ENCODE results near the gene CBLB.

The CBLB gene

DNA sequence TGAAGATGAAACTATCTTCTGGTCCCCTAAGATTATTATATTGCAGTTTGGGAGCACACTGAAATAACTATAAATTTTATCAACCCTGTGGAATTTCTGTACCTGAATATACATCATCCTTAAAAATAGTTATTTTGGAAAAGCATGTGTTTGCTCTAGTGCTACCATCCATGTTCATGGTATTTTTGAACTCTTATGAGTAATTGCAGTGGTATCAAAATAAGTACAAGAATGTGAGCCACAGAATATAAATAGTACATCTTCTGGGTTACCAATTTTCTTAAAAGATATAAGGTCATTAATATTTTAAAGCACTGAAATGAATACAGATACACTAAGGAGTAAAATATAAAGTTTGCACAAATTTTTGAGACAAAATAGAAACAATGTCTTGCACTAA lies 206.5 kb downstream of the CBLB start:
- TF ChIP-seq, protein P1, sequence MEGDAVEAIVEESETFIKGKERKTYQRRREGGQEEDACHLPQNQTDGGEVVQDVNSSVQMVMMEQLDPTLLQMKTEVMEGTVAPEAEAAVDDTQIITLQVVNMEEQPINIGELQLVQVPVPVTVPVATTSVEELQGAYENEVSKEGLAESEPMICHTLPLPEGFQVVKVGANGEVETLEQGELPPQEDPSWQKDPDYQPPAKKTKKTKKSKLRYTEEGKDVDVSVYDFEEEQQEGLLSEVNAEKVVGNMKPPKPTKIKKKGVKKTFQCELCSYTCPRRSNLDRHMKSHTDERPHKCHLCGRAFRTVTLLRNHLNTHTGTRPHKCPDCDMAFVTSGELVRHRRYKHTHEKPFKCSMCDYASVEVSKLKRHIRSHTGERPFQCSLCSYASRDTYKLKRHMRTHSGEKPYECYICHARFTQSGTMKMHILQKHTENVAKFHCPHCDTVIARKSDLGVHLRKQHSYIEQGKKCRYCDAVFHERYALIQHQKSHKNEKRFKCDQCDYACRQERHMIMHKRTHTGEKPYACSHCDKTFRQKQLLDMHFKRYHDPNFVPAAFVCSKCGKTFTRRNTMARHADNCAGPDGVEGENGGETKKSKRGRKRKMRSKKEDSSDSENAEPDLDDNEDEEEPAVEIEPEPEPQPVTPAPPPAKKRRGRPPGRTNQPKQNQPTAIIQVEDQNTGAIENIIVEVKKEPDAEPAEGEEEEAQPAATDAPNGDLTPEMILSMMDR (IDR thresholded peaks at IDR 0.05; ENCODE audit: poor library complexity, severe bottlenecking): no peak
- H3K27me3 ChIP-seq (ENCODE audit: insufficient read depth, poor library complexity, severe bottlenecking): no peaks in the 10 kb centered on the region
- H3K4me1 ChIP-seq (ENCODE audit: insufficient read depth, poor library complexity, severe bottlenecking): no peaks in the 10 kb centered on the region
- H3K27ac ChIP-seq (ENCODE audit: poor library complexity, severe bottlenecking): no peak overlapping the region
- no peak overlapping the region for H3K4me3 ChIP-seq (ENCODE audit: severe bottlenecking)
- DNase-seq (ENCODE audit: low spot score) (no peak), ATAC-seq (ENCODE audit: low read depth) (no peak)
- no peaks in the 10 kb centered on the region for H3K36me3 ChIP-seq (ENCODE audit: low read depth)
- H3K9me3 ChIP-seq (ENCODE audit: severe bottlenecking): no peaks in the 10 kb centered on the region

DNA sequence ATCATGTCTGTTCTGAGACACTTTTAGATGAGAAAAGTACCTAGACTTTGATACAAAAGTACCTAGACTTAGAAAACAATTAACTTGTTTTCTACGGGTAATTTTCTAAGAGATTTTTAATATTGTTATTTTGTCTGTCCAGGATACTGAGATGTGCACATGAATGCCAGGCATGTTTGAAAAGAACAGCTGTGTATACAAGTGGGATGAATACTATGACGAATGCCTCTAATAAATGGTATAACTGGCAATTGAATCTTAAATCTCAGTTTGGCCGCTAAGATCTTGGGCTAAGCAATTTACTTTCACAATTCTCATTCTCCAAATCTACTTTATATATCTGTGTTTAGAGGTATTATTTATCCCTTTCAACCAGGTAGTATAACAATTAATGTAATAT lies 207.4 kb downstream of the CBLB start:
- Histone ChIP-seq H3K4me1 (ENCODE audit: insufficient read depth, poor library complexity, severe bottlenecking) (no peaks in the 10 kb centered on the region), H3K4me3 (ENCODE audit: severe bottlenecking) (no peak overlapping the region), H3K27me3 (ENCODE audit: insufficient read depth, poor library complexity, severe bottlenecking) (no peaks in the 10 kb centered on the region), H3K27ac (ENCODE audit: poor library complexity, severe bottlenecking) (no peak overlapping the region), H3K36me3 (ENCODE audit: low read depth) (no peaks in the 10 kb centered on the region), H3K9me3 (ENCODE audit: severe bottlenecking) (no peaks in the 10 kb centered on the region)
- DNase-seq (ENCODE audit: low spot score) (no peak), ATAC-seq (ENCODE audit: low read depth) (no peak)
- TF ChIP-seq, protein P1 (IDR thresholded peaks at IDR 0.05; ENCODE audit: poor library complexity, severe bottlenecking): no peak

DNA sequence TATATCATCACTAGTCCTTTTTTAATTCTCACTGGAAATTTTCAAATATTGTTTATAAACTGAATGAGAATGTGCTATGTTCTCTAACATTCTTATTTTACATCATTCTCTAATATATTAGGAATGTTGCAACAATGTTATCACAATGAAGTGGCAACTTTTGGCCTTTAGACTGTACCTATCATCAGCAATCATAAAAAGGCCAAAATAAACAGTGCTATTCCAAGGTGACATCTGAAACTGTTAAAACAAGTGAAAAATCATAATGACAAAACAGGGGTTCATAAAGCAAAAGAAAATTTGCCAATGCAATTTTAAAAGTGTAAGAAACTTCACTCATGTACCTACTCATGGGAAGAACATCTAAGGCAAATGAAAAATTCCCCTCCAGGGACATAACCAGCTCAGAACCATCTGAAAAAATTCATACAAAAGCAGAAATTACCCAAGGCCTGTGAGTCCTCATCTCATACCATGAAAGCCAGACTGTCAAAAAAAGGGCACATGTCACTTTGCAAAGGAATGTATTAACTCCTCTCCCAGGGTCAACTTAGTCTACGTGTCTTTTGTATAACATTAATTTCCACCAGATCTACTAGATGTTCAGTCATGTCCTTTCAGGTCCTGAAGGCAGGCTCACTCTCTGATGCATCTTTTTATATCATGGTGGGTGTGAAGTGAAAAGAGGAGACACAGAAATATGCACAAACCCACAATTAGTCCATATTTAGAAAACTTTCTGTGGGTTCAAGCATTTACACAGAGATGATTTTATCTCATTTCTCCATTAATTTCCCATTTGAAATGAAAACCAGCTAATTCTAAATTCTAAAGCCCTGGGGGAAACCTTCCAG lies 211.9 kb downstream of the CBLB start:
- DNase-seq (ENCODE audit: low spot score): no peak
- TF ChIP-seq, protein P1 (IDR thresholded peaks at IDR 0.05; ENCODE audit: poor library complexity, severe bottlenecking): no peak
- Histone ChIP-seq H3K27me3 (ENCODE audit: insufficient read depth, poor library complexity, severe bottlenecking) (no peaks in the 10 kb centered on the region), H3K36me3 (ENCODE audit: low read depth) (no peaks in the 10 kb centered on the region), H3K4me1 (ENCODE audit: insufficient read depth, poor library complexity, severe bottlenecking) (no peaks in the 10 kb centered on the region), H3K4me3 (ENCODE audit: severe bottlenecking) (no peak overlapping the region), H3K9me3 (ENCODE audit: severe bottlenecking) (no peaks in the 10 kb centered on the region), H3K27ac (ENCODE audit: poor library complexity, severe bottlenecking) (no peak overlapping the region)
- ATAC-seq (ENCODE audit: low read depth): no peak

DNA sequence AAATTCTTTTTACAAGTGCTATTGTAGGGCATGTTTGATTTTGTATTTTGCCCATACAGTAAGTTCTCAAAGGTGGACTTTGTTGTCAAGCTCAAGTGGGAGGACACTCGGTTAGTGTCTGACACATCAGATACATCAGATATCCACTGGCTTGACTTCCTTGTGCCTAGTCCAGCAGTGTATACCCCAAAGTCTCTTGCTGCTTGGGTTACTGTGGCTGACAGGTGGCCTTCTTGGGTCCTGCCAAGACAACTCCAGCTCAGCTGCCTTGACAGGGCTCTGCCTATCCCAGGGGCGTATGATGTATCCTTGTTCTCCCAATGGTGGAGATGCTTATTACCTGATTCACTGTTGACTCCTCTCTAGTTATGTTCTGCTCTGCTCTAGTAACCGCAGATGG lies 214.9 kb downstream of the CBLB start:
- no peak overlapping the region for H3K4me3 ChIP-seq (ENCODE audit: severe bottlenecking)
- H3K4me1 ChIP-seq (ENCODE audit: insufficient read depth, poor library complexity, severe bottlenecking): no peaks in the 10 kb centered on the region
- DNase-seq (ENCODE audit: low spot score): no peak
- no peak overlapping the region for H3K27ac ChIP-seq (ENCODE audit: poor library complexity, severe bottlenecking)
- ATAC-seq (ENCODE audit: low read depth): no peak
- no peaks in the 10 kb centered on the region for H3K27me3 ChIP-seq (ENCODE audit: insufficient read depth, poor library complexity, severe bottlenecking)
- TF ChIP-seq, protein P1 (IDR thresholded peaks at IDR 0.05; ENCODE audit: poor library complexity, severe bottlenecking): no peak
- H3K9me3 ChIP-seq (ENCODE audit: severe bottlenecking): no peaks in the 10 kb centered on the region
- no peaks in the 10 kb centered on the region for H3K36me3 ChIP-seq (ENCODE audit: low read depth)

DNA sequence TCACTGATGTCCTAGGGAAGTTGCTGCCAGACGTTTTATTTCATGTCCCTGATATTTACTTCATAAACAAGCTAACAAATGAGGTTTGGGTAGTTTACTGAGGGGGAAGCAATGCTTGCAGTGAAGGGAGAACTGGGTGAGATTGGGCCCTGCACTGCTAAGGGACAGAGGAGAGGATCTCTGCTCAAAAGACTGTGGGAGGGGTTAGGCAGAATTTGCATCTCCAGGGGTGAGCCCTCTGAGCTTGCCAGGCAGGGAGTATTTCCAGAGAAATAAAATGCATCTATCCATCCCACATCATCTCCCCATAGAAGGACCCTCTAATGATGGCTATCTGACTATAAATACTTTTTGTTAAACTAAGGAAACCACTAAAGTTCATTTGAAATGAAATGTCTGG lies 215.6 kb downstream of the CBLB start:
- Histone ChIP-seq H3K4me1 (ENCODE audit: insufficient read depth, poor library complexity, severe bottlenecking) (no peaks in the 10 kb centered on the region), H3K36me3 (ENCODE audit: low read depth) (no peaks in the 10 kb centered on the region), H3K27me3 (ENCODE audit: insufficient read depth, poor library complexity, severe bottlenecking) (no peaks in the 10 kb centered on the region), H3K9me3 (ENCODE audit: severe bottlenecking) (no peaks in the 10 kb centered on the region), H3K4me3 (ENCODE audit: severe bottlenecking) (no peak overlapping the region), H3K27ac (ENCODE audit: poor library complexity, severe bottlenecking) (no peak overlapping the region)
- DNase-seq (ENCODE audit: low spot score) (no peak), ATAC-seq (ENCODE audit: low read depth) (no peak)
- TF ChIP-seq, protein P1 (IDR thresholded peaks at IDR 0.05; ENCODE audit: poor library complexity, severe bottlenecking): no peak

Data from RWPE2 (cell line).